ENCODE results near the gene FAM3D.

GRCh38 chr3:58711871-58712270, 45.3 kb upstream of the FAM3D start:
- TF ChIP-seq POLR2AphosphoS5 (IDR thresholded peaks at IDR 0.05; ENCODE audit: low read depth, low read length) (no peak), CTCF (IDR thresholded peaks at IDR 0.05) (no peak)

Measured in Panc1 (cell line).